HepG2 (cell line): ENCODE data around the gene PRKCZ. TPM values are rescaled to one million over a fixed set of nuclear protein-coding genes. Genes with fewer than 3 reads are reported as not detected.
A peak's percentile ranks its signal among the peaks of the same experiment; 100 is the strongest.

ENCODE experiments used
- ARNTL ChIP-seq: sonication (generic); formaldehyde crosslinking; IDR thresholded peaks from 2 replicates; pipeline ENCODE4 v1.4.0; 2020; ENCODE audit warnings: mild to moderate bottlenecking, missing genetic modification reagents
- BORCS8-MEF2B ChIP-seq: sonication (generic); formaldehyde crosslinking; IDR thresholded peaks from 2 replicates; pipeline ENCODE4 v1.8.0; 2022; ENCODE audit warnings: mild to moderate bottlenecking, missing genetic modification reagents
- CBX5 ChIP-seq: sonication (generic); formaldehyde crosslinking; IDR thresholded peaks from 2 replicates; pipeline ENCODE4 v1.4.0; 2020; ENCODE audit warnings: missing genetic modification reagents, borderline replicate concordance
- DRAP1 ChIP-seq: IDR thresholded peaks from 2 replicates; pipeline ENCODE4 v1.6.1; 2016; ENCODE audit warnings: missing genetic modification reagents, missing compliant biosample characterization
- FOXC1 ChIP-seq: sonication (generic); formaldehyde crosslinking; IDR thresholded peaks from 2 replicates; pipeline ENCODE4 v1.8.0; 2022; ENCODE audit warnings: mild to moderate bottlenecking, missing genetic modification reagents, borderline replicate concordance
- GABPB1 ChIP-seq: IDR thresholded peaks from 2 replicates; pipeline ENCODE4 v1.6.1; 2016; ENCODE audit warnings: mild to moderate bottlenecking, missing genetic modification reagents, moderate library complexity, missing compliant biosample characterization
- IRF9 ChIP-seq: sonication (generic); formaldehyde crosslinking; IDR thresholded peaks from 2 replicates; pipeline ENCODE4 v1.8.0; 2022; ENCODE audit warnings: missing genetic modification reagents, mild to moderate bottlenecking, borderline replicate concordance
- KLF9 ChIP-seq: IDR thresholded peaks from 2 replicates; pipeline ENCODE4 v1.6.1; 2016; ENCODE audit warnings: low read depth
- MYC ChIP-seq: sonication (generic); formaldehyde crosslinking; IDR thresholded peaks from 2 replicates; pipeline ENCODE4 v1.9.0; 2021; ENCODE audit warnings: missing genetic modification reagents, borderline replicate concordance
- PHF20 ChIP-seq: sonication (generic); formaldehyde crosslinking; IDR thresholded peaks from 2 replicates; pipeline ENCODE4 v1.5.0; 2020; ENCODE audit warnings: mild to moderate bottlenecking, missing genetic modification reagents
- PLSCR1 ChIP-seq: sonication (generic); formaldehyde crosslinking; IDR thresholded peaks from 2 replicates; pipeline ENCODE4 v1.5.0; 2020; ENCODE audit warnings: missing genetic modification reagents, mild to moderate bottlenecking, borderline replicate concordance
- RBM22 ChIP-seq: fragments of 200-400 bp; formaldehyde crosslinking; optimal IDR thresholded peaks from 2 replicates; pipeline ENCODE3; 2017; ENCODE audit warnings: mild to moderate bottlenecking, low read length, moderate library complexity
- UBTF ChIP-seq: sonication (generic); formaldehyde crosslinking; IDR thresholded peaks from 2 replicates; pipeline ENCODE4 v1.4.0; 2020; ENCODE audit warnings: mild to moderate bottlenecking, missing genetic modification reagents
- ZBTB42 ChIP-seq: sonication (generic); formaldehyde crosslinking; IDR thresholded peaks from 2 replicates; pipeline ENCODE4 v1.5.0; 2020; ENCODE audit warnings: mild to moderate bottlenecking, missing genetic modification reagents
- ZFP90 ChIP-seq: sonication (generic); formaldehyde crosslinking; IDR thresholded peaks from 2 replicates; pipeline ENCODE4 v1.8.0; 2022; ENCODE audit warnings: missing genetic modification reagents, mild to moderate bottlenecking, inconsistent platforms, borderline replicate concordance
- ZNF121 ChIP-seq: sonication (generic); formaldehyde crosslinking; IDR thresholded peaks from 2 replicates; pipeline ENCODE4 v1.5.0; 2020; ENCODE audit warnings: mild to moderate bottlenecking, missing genetic modification reagents
- ZNF317 ChIP-seq: sonication (generic); formaldehyde crosslinking; IDR thresholded peaks from 2 replicates; pipeline ENCODE4 v1.5.0; 2020; ENCODE audit warnings: mild to moderate bottlenecking, missing genetic modification reagents
- ZNF501 ChIP-seq: sonication (generic); formaldehyde crosslinking; IDR thresholded peaks from 2 replicates; pipeline ENCODE4 v1.5.1; 2020; ENCODE audit warnings: mild to moderate bottlenecking, moderate library complexity, missing genetic modification reagents
- ZNF576 ChIP-seq: sonication (generic); formaldehyde crosslinking; IDR thresholded peaks from 2 replicates; pipeline ENCODE4 v1.4.0; 2020; ENCODE audit warnings: mild to moderate bottlenecking, missing genetic modification reagents
- ZSCAN30 ChIP-seq: sonication (generic); formaldehyde crosslinking; IDR thresholded peaks from 2 replicates; pipeline ENCODE4 v1.5.0; 2020; ENCODE audit warnings: mild to moderate bottlenecking, missing genetic modification reagents
- polyA plus RNA-seq, 8 experiments: library from polyadenylated mRNA; depleted of rRNA in 3 of 8; stranded (reverse) in 7 of 8; unstranded in 1 of 8; fragments of >200 nt; fragmentation: Illumina TruSeq in 4 of 8; extraction: Trizol in 4 of 8; gene quantifications; 2 replicates each; pipeline versions ENCODE4 v1.2.1 to v1.2.3, GENCODE V29; 2011 to 2016; ENCODE audit warnings: low read depth in 4 of 8, missing spikeins in 1 of 8, mixed read lengths in 1 of 8; ENCODE audit not compliant: insufficient read depth in 1 of 8
- total RNA-seq, 5 experiments: library from RNA; depleted of rRNA; stranded (reverse); fragments of >200 nt; fragmentation: Illumina TruSeq; extraction: Trizol; gene quantifications; 2 replicates each; pipeline ENCODE4 v1.2.3, GENCODE V29; 2016; ENCODE audit warnings: low read depth in 1 of 5
- TF ChIP-seq, protein P1 (sequence below): sonication (generic); formaldehyde crosslinking; IDR thresholded peaks from 2 replicates; pipeline ENCODE4 v1.4.0; 2020; ENCODE audit warnings: missing genetic modification reagents
- TF ChIP-seq, protein P2 (sequence below): IDR thresholded peaks from 2 replicates; pipeline ENCODE4 v1.6.1; 2012; ENCODE audit warnings: inconsistent platforms

The PRKCZ gene
- total and polyA plus RNA-seq, 2 of the 13 experiments (the other 11 are each of a cell fraction or from before 2014, with no cell fraction given) = 34.7 to 85.2 TPM

DNA sequence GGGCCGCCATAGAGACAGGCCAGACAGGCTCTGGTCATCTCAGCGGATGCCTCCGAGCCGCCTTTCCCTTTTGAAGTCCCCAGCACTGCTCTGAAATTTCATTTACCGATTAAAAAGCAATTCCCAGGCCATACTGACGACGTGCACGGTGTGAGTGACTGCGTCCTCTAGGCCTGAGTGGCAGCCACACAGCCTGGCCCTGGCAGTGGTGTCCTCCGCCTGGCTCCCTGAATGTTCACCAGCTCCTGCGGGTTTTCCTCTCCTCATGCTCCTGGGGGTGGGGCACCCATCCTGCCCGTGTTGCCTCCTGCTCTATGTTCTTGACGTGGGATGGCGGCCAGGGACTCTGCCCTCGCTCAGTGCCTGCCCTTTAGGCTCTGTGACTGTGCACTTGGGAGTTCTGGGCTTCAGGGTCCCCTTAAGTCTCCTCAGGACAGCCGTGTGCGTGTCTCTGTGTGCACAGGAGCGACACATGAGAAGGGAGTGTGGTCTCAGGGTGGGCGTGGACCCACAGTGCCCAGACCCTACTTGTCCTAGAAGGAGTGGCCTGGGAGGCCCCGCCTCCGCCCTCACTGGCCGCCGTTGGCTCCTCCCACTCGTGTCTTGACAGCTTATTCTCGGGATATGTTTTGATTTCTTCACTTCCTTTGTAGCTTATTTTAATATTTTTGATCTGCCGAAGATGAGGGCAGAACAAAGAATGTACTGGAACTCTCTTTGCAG, 181.5 kb downstream of the PRKCZ start (continued):
- TF ChIP-seq UBTF (CRISPR knock-in tag) (no peak), DRAP1 (peak; percentile 86), ARNTL (0 out of 2 replicates have a peak, but pooled peaks have one; percentile 27), BORCS8-MEF2B (CRISPR knock-in tag) (no peak), ZNF576 (CRISPR knock-in tag) (no peak), IRF9 (0 out of 2 replicates have a peak, but pooled peaks have one; percentile 58), ZSCAN30 (CRISPR knock-in tag) (no peak), FOXC1 (CRISPR knock-in tag) (0 out of 2 replicates have a peak, but pooled peaks have one; percentile 0), ZNF317 (CRISPR knock-in tag) (0 out of 2 replicates have a peak, but pooled peaks have one; percentile 5), PHF20 (no peak), KLF9 (peak; percentile 85; the same call in 1 of the 2 replicates), ZNF501 (CRISPR knock-in tag) (0 out of 2 replicates have a peak, but pooled peaks have one; percentile 12), GABPB1 (CRISPR knock-in tag) (0 out of 2 replicates have a peak, but pooled peaks have one; percentile 2), MYC (peak; percentile 49; the same call in 1 of the 2 replicates), ZBTB42 (no peak), ZNF121 (CRISPR knock-in tag) (no peak), ZFP90 (CRISPR knock-in tag) (0 out of 2 replicates have a peak, but pooled peaks have one; percentile 17), PLSCR1 (0 out of 2 replicates have a peak, but pooled peaks have one; percentile 54), CBX5 (no peak), RBM22 (peak; percentile 17)
- TF ChIP-seq, protein P1, sequence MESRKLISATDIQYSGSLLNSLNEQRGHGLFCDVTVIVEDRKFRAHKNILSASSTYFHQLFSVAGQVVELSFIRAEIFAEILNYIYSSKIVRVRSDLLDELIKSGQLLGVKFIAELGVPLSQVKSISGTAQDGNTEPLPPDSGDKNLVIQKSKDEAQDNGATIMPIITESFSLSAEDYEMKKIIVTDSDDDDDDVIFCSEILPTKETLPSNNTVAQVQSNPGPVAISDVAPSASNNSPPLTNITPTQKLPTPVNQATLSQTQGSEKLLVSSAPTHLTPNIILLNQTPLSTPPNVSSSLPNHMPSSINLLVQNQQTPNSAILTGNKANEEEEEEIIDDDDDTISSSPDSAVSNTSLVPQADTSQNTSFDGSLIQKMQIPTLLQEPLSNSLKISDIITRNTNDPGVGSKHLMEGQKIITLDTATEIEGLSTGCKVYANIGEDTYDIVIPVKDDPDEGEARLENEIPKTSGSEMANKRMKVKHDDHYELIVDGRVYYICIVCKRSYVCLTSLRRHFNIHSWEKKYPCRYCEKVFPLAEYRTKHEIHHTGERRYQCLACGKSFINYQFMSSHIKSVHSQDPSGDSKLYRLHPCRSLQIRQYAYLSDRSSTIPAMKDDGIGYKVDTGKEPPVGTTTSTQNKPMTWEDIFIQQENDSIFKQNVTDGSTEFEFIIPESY (CRISPR knock-in tag) = 0 out of 2 replicates have a peak, but pooled peaks have one; percentile 5
- TF ChIP-seq, protein P2, sequence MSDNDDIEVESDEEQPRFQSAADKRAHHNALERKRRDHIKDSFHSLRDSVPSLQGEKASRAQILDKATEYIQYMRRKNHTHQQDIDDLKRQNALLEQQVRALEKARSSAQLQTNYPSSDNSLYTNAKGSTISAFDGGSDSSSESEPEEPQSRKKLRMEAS = peak; percentile 45; the same call in 1 of the 2 replicates
